HepG2 (cell line): ENCODE results near the gene LENG1. TPM values are rescaled to one million over a fixed set of nuclear protein-coding genes. Genes with fewer than 3 reads are reported as not detected.

ENCODE experiments used
- AGO2 ChIP-seq: fragments of 200-400 bp; formaldehyde crosslinking; optimal IDR thresholded peaks from 2 replicates; pipeline ENCODE3; 2017; ENCODE audit warnings: mild to moderate bottlenecking, low read depth, low read length, moderate library complexity
- BHLHE40 ChIP-seq: IDR thresholded peaks from 2 replicates; pipeline ENCODE4 v1.6.1; 2011; ENCODE audit warnings: low read length, improper control_type of control experiment
- HNRNPUL1 ChIP-seq: fragments of 200-400 bp; formaldehyde crosslinking; IDR thresholded peaks from 2 replicates; pipeline ENCODE4 v1.6.1; 2017; ENCODE audit warnings: low read depth, mild to moderate bottlenecking, low read length, moderate library complexity
- HOXA9 ChIP-seq: sonication (generic); formaldehyde crosslinking; IDR thresholded peaks from 2 replicates; pipeline ENCODE4 v1.8.1; 2022; ENCODE audit warnings: missing genetic modification reagents, mild to moderate bottlenecking, moderate library complexity, borderline replicate concordance
- HOXD1 ChIP-seq: sonication (generic); formaldehyde crosslinking; IDR thresholded peaks from 2 replicates; pipeline ENCODE4 v1.5.0; 2020; ENCODE audit warnings: missing genetic modification reagents
- KDM3A ChIP-seq: IDR thresholded peaks from 2 replicates; pipeline ENCODE4 v1.6.1; 2018; ENCODE audit warnings: low read depth, missing compliant biosample characterization
- LCORL ChIP-seq, 2 experiments: fragments of 450-650 bp in 1 of 2; sonication (generic) in 1 of 2; formaldehyde crosslinking in 1 of 2; IDR thresholded peaks; 2 replicates each; pipeline versions ENCODE4 v1.5.0 to v1.6.1; 2017 to 2020; ENCODE audit warnings: antibody characterized with exemption in 1 of 2, missing genetic modification reagents in 1 of 2
- NR2F1 ChIP-seq, 2 experiments: fragments of 450-650 bp in 1 of 2; formaldehyde crosslinking in 1 of 2; IDR thresholded peaks; 2 replicates each; pipeline versions ENCODE4 v1.5.0 to v1.6.1; 2016 to 2020; ENCODE audit warnings: mild to moderate bottlenecking in 1 of 2, missing compliant biosample characterization in 1 of 2, missing genetic modification reagents in 1 of 2, moderate library complexity in 1 of 2
- POLR2A ChIP-seq, 2 experiments: IDR thresholded peaks; 2 replicates each; pipeline ENCODE4 v1.6.1; 2011; ENCODE audit warnings: low read depth in 2 of 2, low read length in 2 of 2, mild to moderate bottlenecking in 1 of 2, moderate library complexity in 1 of 2; ENCODE audit not compliant: insufficient read depth in 1 of 2
- RFXAP ChIP-seq: sonication (generic); formaldehyde crosslinking; IDR thresholded peaks from 2 replicates; pipeline ENCODE4 v1.4.0; 2020; ENCODE audit warnings: missing genetic modification reagents, borderline replicate concordance
- SMYD3 ChIP-seq: sonication (generic); formaldehyde crosslinking; IDR thresholded peaks from 2 replicates; pipeline ENCODE4 v1.8.1; 2023; ENCODE audit warnings: mild to moderate bottlenecking, missing genetic modification reagents
- SP140L ChIP-seq: sonication (generic); formaldehyde crosslinking; IDR thresholded peaks from 2 replicates; pipeline ENCODE4 v1.4.0; 2020; ENCODE audit warnings: missing genetic modification reagents, borderline replicate concordance
- YY1 ChIP-seq: IDR thresholded peaks from 2 replicates; pipeline ENCODE4 v1.6.1; 2011; ENCODE audit warnings: low read length, low read depth, moderate library complexity, mild to moderate bottlenecking; ENCODE audit not compliant: insufficient read depth, insufficient replicate concordance
- ZBTB7A ChIP-seq: sonication (generic); formaldehyde crosslinking; IDR thresholded peaks from 2 replicates; pipeline ENCODE4 v1.8.0; 2022; ENCODE audit warnings: mild to moderate bottlenecking, missing genetic modification reagents
- ZKSCAN5 ChIP-seq: sonication (generic); formaldehyde crosslinking; IDR thresholded peaks from 2 replicates; pipeline ENCODE4 v1.5.1; 2020; ENCODE audit warnings: mild to moderate bottlenecking, missing genetic modification reagents
- ZMYM2 ChIP-seq: sonication (generic); formaldehyde crosslinking; IDR thresholded peaks from 2 replicates; pipeline ENCODE4 v1.8.0; 2022; ENCODE audit warnings: mild to moderate bottlenecking, missing genetic modification reagents
- ZNF234 ChIP-seq: sonication (generic); formaldehyde crosslinking; conservative IDR thresholded peaks from 2 replicates; pipeline ENCODE4 v1.5.1; 2020; ENCODE audit warnings: mild to moderate bottlenecking, missing genetic modification reagents
- ZNF253 ChIP-seq: sonication (generic); formaldehyde crosslinking; IDR thresholded peaks from 2 replicates; pipeline ENCODE4 v1.8.0; 2022; ENCODE audit warnings: mild to moderate bottlenecking, missing genetic modification reagents, borderline replicate concordance
- ZNF296 ChIP-seq: sonication (generic); formaldehyde crosslinking; conservative IDR thresholded peaks from 2 replicates; pipeline ENCODE4 v1.5.0; 2020; ENCODE audit warnings: mild to moderate bottlenecking, missing genetic modification reagents
- ZNF337 ChIP-seq: sonication (generic); formaldehyde crosslinking; IDR thresholded peaks from 2 replicates; pipeline ENCODE4 v1.5.1; 2020; ENCODE audit warnings: missing genetic modification reagents, low read depth, mild to moderate bottlenecking, borderline replicate concordance
- ZNF614 ChIP-seq: IDR thresholded peaks from 2 replicates; pipeline ENCODE4 v1.6.1; 2018; ENCODE audit warnings: missing biosample characterization, missing genetic modification reagents, inconsistent platforms, borderline replicate concordance
- ZNF792 ChIP-seq: IDR thresholded peaks from 2 replicates; pipeline ENCODE4 v1.6.1; 2016
- polyA plus RNA-seq, 8 experiments: library from polyadenylated mRNA; depleted of rRNA in 3 of 8; stranded (reverse) in 7 of 8; unstranded in 1 of 8; fragments of >200 nt; fragmentation: Illumina TruSeq in 4 of 8; extraction: Trizol in 4 of 8; gene quantifications; 2 replicates each; pipeline versions ENCODE4 v1.2.1 to v1.2.3, GENCODE V29; 2011 to 2016; ENCODE audit warnings: low read depth in 4 of 8, missing spikeins in 1 of 8, mixed read lengths in 1 of 8; ENCODE audit not compliant: insufficient read depth in 1 of 8
- total RNA-seq, 5 experiments: library from RNA; depleted of rRNA; stranded (reverse); fragments of >200 nt; fragmentation: Illumina TruSeq; extraction: Trizol; gene quantifications; 2 replicates each; pipeline ENCODE4 v1.2.3, GENCODE V29; 2016; ENCODE audit warnings: low read depth in 1 of 5
- TF ChIP-seq, protein P1 (sequence below): IDR thresholded peaks from 2 replicates; pipeline ENCODE4 v1.6.1; 2016; ENCODE audit warnings: low read depth
- TF ChIP-seq, protein P2 (sequence below): sonication (generic); formaldehyde crosslinking; IDR thresholded peaks from 2 replicates; pipeline ENCODE4 v1.4.0; 2020; ENCODE audit warnings: mild to moderate bottlenecking, missing genetic modification reagents
- TF ChIP-seq, protein P3 (sequence below): sonication (generic); formaldehyde crosslinking; IDR thresholded peaks from 2 replicates; pipeline ENCODE4 v1.4.0; 2020; ENCODE audit warnings: missing genetic modification reagents, low read depth, mild to moderate bottlenecking, borderline replicate concordance

LENG1 gene
- total and polyA plus RNA-seq, 2 of the 13 experiments (the other 11 are each of a cell fraction or from before 2014, with no cell fraction given), result 1.8 to 3.8 TPM

DNA sequence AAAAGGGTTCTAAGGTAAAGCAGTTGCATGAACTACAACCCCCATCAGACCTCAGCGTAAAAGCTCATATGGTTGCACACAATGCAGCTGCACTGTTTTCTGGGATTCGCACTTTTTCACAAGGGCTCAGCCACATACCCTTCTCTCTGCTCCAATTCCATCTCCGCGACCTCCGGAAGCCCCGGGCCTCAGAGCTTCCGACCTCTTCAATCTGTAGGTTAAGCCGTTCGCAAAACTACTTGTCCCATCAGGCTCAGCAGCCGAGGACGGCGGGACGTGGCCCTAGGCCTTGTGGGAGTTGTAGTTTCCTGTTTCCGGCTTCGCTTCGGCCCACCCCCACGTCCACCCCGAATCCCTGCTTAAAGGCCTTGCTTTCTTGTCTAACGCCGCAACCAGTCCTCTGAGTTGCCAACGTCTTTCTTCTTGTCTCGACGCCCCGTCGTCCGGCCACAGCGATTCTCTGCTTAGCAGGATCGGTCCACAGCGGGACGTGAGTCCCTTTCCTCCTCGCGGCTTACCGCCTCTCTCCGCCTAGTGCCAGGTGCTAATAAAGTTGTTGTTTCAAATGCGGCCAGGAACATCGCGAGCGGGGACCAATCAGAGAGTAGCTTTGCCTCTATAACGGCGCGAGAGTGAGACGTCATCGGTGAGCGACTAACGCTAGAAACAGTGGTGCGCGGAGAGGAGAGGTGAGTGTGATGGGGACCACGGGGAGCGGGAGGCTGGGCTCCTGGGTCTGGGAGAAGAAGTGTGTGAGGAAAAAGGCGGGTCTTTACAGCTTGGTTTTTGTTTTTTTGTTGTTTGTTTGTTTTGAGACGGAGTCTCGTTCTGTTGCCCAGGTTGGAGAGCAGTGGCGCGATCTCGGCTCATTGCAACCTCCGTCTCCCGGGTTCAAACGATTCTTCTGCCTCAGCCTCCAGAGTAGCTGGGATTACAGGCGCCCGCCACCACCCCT lies 44.1 kb downstream of the LENG1 start, which contains the start of the genes PRPF31 and TFPT (continued):
- TF ChIP-seq BHLHE40 (peak; percentile 37; the same call in 1 of the 2 replicates), KDM3A (CRISPR knock-in tag) (peak; percentile 85), NR2F1 (CRISPR knock-in tag; IDR thresholded peaks at IDR 0.05) (no peak), ZMYM2 (CRISPR knock-in tag) (no peak), ZNF792 (CRISPR knock-in tag) (peak; percentile 55; the same call in 1 of the 2 replicates), YY1 (peak; percentile 68), RFXAP (CRISPR knock-in tag) (peak; percentile 54; the same call in 1 of the 2 replicates), ZKSCAN5 (no peak), POLR2A (IDR thresholded peaks at IDR 0.05; ENCODE audit: insufficient read depth in 1 of 2, low read depth in 2 of 2, low read length in 2 of 2) (peak; percentile 75 to 87), SMYD3 (no peak), LCORL (IDR thresholded peaks at IDR 0.05) (no peak), LCORL (CRISPR knock-in tag; IDR thresholded peaks at IDR 0.05) (no peak; the same call in 1 of the 2 replicates), ZNF614 (CRISPR knock-in tag) (peak; percentile 82; the same call in 1 of the 2 replicates), HOXA9 (CRISPR knock-in tag) (no peak), ZNF234 (CRISPR knock-in tag) (no peak), SP140L (CRISPR knock-in tag) (no peak), ZNF296 (CRISPR knock-in tag) (no peak; the same call in 1 of the 2 replicates), ZNF337 (CRISPR knock-in tag) (peak; percentile 93; the same call in 1 of the 2 replicates), ZNF253 (CRISPR knock-in tag) (0 out of 2 replicates have a peak, but pooled peaks have one; percentile 23), ZBTB7A (CRISPR knock-in tag) (no peak), AGO2 (peak; percentile 67), HOXD1 (CRISPR knock-in tag) (peak; percentile 13; the same call in 1 of the 2 replicates), HNRNPUL1 (no peak)
- TF ChIP-seq, protein P1, sequence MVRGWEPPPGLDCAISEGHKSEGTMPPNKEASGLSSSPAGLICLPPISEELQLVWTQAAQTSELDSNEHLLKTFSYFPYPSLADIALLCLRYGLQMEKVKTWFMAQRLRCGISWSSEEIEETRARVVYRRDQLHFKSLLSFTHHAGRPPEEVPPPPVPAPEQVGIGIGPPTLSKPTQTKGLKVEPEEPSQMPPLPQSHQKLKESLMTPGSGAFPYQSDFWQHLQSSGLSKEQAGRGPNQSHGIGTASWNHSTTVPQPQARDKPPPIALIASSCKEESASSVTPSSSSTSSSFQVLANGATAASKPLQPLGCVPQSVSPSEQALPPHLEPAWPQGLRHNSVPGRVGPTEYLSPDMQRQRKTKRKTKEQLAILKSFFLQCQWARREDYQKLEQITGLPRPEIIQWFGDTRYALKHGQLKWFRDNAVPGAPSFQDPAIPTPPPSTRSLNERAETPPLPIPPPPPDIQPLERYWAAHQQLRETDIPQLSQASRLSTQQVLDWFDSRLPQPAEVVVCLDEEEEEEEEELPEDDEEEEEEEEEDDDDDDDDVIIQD (CRISPR knock-in tag), result peak; percentile 43; the same call in 1 of the 2 replicates
- TF ChIP-seq, protein P2, sequence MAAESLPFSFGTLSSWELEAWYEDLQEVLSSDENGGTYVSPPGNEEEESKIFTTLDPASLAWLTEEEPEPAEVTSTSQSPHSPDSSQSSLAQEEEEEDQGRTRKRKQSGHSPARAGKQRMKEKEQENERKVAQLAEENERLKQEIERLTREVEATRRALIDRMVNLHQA (CRISPR knock-in tag), result no peak
- TF ChIP-seq, protein P3, sequence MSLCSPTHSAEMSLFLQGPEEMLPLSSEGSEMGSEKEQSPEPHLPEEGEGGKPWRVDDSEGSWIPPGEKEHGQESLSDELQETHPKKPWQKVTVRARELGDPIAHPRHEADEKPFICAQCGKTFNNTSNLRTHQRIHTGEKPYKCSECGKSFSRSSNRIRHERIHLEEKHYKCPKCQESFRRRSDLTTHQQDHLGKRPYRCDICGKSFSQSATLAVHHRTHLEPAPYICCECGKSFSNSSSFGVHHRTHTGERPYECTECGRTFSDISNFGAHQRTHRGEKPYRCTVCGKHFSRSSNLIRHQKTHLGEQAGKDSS (CRISPR knock-in tag), result 0 out of 2 replicates have a peak, but pooled peaks have one; percentile 54
